HG03039 (cell line): ENCODE data around the gene ANKS1A.
"Not testable (repeated sequence)": the region's sequence is repeated elsewhere in the genome, so short reads cannot be mapped to it uniquely, and the experiment has no call there.

Experiments used
- ATAC-seq: cut with Tn5 transposase; IDR thresholded peaks from one replicate; pipeline ENCODE4 v1.9.1; 2021; ENCODE audit warnings: mild to moderate bottlenecking, moderate library complexity; ENCODE audit not compliant: unreplicated experiment

The ANKS1A gene

DNA sequence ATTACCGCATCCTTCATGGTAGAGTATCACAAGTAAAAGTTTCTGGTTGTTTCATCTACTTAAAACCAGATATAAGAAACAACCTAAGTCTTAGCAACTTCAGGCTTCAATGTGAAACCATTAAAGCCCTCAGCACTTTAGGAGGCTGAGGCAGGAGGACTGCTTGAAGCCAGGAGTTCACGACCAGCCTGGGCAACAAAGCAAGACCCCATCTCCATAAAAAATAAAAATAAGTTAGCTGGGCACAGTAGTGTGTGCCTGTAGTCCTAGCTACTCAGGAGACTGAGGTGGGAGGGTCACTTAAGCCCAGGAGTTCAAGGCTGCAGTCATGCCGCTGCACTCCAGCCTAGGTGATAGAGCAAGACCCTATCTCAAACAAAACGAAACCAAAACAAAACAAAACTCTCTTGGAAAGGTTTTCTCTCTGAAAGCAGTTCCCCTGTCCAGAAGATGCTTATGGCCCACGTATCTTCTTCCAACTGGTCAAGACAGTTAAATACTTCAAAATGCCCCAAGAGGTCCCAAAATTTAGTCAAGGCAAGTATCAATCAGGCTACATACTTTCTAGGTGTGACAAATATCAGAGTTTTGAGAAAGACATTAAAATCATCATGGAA is 11.1 kb upstream of the ANKS1A start:
- no peak for ATAC-seq

DNA sequence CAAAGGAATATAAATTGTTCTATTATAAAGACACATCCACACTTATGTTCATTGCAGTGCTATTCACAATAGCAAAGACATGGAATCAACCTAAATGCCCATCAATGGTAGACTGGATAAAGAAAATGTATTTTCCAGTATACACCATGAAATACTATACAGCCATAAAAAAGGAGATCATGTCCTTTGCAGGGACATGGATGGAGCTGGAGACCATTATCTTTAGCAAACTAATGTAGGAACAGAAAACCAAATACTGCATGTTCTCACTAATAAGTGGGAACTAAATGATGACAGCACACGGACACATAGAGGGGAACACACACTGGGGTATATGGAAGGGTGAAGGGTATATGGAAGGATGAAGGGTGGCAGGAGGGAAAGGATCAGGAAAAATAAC is 5.0 kb upstream of the ANKS1A start:
- not testable (repeated sequence) for ATAC-seq

DNA sequence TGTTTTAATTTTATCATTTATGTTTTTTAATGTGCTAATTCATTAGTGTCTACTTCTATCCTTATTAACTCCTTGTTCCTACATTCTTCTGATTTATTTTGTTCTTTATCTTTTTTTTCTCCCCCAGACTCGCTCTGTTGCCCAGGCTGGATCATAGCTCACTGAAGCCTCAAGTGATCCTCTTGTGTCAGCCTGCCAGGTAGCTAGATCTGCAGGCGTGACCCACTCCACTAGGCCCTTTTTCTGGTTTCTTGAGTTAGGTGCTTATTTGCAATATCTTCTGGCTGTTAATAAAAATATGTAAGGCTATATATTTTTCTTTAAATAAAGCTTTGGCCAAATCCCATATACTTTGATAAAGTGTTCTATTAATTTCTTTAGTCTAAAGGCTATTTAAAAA is 4.1 kb upstream of the ANKS1A start:
- no peak for ATAC-seq

DNA sequence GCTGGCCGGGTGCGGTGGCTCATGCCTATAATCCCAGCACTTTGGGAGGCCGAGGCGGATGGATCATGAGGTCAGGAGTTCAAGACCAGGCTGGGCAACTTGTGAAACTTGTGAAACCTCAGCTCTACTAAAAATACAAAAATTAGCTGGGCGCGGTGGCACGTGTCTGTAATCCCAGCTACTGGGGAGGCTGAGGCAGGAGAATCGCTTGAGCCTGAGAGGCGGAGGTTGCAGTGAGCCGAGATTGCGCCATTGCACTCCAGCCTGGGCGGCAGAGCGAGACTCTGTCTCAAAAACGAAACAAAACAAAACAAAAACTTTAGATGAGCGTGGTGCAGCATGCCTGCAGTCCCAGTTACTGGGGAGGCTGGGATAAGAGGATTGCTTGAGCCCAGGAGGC is 3.2 kb upstream of the ANKS1A start:
- ATAC-seq = not testable (repeated sequence)

DNA sequence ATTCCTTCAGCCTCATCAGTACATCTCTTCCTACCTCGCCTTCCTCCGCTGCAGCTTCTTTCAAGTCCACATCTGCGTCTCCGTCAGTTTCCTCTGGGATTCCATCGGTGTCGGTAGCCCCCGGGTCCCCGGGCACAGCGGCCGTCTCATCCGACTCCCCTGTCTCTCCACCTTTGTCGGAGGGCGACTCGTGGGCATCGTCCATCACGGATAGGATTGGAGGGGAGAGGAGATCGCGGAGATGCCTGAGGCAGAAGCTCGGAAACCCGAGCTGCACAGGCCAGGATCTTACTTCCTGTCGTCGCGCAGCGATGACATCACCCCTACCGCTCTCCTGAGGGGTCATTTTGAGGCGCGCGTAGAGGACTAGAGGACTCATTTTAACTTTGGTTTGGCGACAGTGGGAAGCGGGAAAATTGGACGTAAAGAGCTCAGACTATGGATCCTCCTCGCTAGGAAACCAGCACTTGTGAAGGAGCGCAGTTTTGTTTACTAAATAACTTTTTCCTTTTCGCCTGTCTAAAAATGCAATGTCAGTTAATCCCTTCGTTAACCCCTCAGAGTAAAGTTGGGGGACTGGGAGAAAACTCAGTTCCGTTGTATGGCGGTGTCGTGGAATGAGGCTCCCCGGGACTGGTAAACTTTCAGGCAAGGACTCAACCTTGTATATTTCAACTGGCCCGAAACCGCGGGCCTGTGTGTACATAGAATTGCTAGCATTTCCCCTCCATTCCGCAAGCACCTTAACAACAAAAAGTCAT is 1.1 kb upstream of the ANKS1A start, which contains the start of gene TAF11:
TAF11 (minus strand) TSS at position 290 of the 761 bp plus-strand sequence; CDS start at position 205, 85 bp downstream.
- peak; percentile 65 for ATAC-seq

DNA sequence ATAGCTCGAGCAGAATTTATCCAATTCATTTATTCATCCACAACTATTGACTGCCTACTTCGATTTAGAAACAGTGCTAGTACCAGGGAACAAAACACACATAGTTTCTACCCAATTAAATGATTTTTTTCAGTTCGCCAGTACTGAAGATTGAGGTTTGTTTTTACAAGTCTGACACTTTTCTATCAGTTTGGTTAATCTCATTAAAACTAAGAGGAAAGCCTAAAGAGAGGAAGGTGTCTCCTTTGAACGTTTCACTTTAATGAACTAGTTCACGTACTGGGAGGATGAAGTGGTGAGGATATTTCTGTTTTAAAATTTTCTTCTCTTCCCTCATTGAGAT is 570 bp upstream of the ANKS1A start:
- no peak for ATAC-seq

DNA sequence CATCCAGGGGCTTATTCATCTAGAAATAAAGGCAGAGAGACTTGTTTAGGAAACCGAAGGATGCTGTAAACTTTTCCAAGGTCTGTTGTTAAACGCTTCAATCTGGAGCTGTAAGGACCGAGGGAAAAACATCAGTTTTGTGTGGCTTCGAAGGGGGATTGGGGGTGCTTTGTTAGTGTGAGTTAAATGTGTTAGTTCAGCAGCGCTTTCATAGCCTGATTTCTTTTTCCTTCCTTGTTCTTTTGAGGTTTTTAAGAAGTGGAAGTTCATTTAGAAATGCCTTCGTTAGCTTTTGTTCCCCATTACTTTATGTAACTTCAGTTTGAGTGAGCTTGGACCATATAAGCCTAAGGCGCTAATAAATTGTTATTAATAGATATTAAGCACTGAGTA is 1.5 kb downstream of the ANKS1A start:
- ATAC-seq = no peak

DNA sequence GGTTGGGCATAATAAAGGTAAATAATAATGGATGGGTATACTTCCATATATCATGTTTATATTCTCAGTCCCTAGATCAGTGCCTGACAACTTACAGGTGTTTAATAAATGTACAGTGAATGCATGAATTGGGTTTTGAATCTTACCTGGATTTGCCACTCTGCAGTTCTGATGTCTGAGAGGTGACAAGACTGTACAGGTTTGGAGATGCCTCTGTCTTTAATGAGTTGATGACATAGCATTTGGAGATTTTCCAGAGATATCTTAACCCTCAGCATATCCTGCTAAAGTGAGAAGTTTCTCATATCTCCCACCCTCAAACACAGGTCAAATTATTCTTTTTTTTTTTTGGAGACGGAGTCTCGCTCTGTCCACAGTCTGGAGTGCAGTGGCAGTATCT is 2.2 kb downstream of the ANKS1A start:
- no peak for ATAC-seq

DNA sequence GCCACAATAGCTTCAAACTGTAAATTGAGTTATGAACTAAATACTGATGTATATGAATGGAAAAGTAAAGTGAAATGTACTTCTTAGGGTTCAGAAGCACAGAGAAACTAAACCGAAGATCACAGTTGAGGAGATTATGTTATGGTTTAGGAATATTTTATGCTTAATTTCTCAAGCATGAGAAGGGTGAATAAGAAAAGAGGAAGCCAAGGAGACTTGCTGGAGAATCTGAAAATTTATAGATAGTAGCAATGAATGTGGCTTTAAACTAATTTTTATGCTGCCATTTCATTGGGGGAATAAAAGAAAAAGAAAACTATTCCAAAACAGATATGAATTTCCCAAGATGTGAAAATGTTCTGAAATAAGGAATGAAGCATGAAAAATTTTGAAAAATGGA is 5.6 kb downstream of the ANKS1A start:
- ATAC-seq = no peak

DNA sequence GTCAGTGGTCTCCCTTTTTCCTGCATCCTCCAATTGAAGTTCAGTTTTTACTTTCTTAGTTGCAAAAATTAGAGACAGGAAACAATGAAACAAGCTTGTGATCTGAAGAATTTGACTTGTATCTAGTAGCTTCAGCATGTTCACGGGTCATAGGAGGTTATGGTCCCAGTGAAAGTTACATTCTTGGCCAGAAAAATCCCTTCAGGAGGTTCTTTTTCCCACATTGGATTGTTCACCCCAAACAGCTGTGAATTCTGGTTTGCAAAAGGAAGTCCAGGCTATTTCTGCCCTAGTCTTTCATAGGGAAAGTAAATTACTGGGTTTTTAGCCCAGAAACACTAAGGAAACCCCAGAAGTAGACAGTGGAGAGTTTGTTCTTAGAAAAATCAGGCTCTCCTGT is 8.1 kb downstream of the ANKS1A start:
- no peak for ATAC-seq

DNA sequence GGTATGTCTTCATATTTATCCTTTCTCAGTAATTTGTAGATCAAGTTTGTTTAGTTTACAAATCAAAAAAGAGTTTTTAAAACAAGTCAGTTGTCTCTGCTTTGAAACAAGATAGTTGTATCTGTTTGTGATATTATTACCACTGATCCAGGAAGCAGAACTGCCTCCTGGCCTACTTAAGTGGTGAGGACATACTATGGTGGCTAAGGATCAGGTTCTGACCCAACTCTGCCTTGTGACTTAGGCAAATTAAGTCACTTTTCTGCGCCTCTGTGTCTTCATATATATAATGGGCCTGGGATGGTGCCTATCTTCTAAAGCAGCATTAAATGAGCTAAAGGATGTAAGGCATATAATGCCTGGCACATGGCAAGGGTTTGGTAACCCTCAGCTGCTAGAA is 8.7 kb downstream of the ANKS1A start:
- ATAC-seq = no peak

DNA sequence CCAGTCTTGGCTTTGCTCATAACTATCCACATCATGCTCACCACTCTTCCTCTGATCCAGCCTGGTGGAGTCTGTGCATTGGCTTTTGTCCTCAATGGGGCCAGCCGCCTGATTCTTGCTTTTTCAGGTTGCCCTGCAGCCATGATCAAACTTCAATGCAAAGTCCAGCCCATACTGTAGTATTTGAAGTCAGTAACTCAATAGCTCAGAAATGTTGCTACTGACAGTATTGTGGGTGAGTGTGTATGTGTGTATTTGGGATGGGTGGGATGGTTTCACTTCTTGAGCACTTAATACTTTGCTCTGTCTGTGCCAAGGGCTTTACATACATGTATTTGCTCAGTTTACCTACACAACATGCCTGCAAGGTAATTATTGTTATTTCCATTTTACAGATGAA is 10.7 kb downstream of the ANKS1A start:
- not testable (repeated sequence) for ATAC-seq

DNA sequence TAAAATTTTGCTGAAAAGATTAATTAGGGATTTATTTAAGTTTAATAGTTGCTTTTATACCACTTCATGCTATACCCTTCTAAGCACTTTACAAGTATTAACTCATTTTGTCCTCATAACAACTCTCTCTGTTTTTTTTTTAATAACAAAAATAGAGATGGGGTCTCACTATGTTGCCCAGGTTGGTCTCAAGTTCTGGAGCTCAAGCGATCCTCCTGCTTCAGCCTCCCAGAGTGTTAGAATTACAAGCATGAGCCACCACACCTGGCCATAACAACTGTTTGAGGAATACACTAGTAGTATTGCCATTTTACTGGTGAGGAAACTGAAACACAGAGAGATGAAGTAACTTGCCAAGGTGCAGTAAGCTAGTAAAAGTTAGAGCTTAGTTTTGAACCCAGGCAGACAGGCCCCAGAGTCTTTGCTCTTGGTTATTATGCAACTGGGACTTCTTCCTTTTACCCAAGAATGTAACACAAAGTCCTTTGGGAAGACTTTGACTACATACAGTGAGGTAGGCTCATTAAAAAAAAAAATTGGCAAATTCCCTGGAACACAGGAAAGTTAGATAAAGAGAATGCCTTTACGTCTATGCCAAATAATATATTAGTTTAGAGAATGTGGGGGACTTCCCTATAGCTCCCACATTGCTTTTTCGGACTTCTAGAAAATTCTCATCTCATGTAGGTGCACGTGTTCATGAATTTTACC is 11.4 kb downstream of the ANKS1A start:
- no peak for ATAC-seq

DNA sequence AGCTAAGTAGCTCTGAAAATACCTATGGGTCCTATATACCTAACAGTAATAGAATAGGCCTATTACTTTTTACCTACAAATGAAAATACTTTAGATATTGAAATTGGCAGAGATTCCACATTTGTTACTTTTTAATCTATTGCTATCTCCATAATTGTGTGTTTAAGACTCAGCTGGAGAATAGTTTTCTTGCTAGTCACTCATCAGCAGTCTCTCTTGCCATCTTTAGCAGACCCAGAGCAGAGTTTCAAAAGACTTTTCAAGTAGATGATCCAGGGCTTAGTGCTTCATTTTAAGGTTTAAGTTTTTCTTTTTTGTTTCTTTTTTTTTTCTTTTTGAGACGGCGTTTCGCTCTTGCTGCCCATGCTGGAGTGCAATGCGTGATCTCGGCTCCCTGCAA is 12.9 kb downstream of the ANKS1A start:
- no peak for ATAC-seq

DNA sequence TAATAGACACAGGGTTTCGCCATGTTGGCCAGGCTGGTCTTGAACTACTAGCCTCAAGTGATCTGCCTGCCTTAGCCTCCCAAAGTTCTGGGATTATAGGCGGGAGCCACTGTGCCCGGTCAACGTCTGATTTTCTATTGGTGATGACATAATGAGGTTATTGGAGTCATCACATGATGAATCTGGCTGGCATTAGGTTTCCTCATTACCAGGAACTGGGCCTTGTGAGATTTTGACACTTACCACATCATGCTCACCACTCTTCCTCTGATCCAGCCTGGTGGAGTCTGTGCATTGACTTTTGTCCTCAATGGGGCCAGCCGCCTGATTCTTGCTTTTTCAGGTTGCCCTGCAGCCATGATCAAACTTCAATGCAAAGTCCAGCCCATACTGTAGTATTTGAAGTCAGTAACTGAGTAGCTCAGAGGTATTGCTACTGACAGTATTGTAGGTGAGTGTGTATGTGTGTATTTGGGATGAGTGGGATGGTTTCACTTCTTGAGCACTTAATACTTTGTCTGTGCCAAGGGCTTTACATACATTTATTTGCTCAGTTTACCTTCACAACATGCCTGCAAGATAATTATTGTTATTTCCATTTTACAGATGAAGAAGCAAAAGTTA is 16.0 kb downstream of the ANKS1A start:
- no peak for ATAC-seq

DNA sequence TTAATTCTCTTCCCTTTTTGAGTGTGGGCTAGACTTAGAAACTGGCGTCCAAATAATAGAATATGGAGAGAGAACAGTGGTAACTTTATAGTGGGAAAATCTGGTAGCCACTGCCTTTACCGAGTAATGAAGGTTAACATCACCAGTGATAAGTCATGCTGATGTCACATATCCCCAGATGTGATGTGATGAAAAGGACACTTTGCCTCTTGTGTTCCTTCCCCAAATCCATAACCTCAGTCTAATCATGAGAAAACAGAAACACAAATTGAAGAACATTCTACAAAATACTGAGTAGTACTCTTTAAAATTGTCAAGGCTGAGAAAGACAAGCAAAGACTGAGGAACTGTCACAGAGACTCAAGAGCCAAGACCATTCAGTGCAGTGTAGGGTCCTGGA is 17.8 kb downstream of the ANKS1A start:
- no peak for ATAC-seq

DNA sequence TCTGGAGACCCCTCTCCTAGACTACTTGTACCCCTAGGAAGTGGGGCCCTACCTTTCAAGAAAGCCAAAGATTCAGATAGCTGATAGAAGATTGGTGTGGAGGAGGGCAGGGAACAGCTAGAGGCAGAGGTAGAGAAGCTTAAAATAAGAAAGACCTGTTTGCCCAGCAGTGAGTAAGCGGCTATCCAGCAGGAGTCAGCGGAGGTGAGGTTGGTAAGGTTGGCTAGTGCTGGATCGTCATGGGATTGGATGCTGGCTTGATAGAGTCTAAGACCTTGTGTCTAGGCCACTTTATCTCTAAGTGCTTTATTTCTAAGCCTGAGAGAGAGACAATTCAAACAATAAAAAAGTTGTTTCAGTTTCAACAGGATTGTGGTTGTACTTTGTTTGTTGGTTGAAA is 19.1 kb downstream of the ANKS1A start:
- no peak for ATAC-seq

DNA sequence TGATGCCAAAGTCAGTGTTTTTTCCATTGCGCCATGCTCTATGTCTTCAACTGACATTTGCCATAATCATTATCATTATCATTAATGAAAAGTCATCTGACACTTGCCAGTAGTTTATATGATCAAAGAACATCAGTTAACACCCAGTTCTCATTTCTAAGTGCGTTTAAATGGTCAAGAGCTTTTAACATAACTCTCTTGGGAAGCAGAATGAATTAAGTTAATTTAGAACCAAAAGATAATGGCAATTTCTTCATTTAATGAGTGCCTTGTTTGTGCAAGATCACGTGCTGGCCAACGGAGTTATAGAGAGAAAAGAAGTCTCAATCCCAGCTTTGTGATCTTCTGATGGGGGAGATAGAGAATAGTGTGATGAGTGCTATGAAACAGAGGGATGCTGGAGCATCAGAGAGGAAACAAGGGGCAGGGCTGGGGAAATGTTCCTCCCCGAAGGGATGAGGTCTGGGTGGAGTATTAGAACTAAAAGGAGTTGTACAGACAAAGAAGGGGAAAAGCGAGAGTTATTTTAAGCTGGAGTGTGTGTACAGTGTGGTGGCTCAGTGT is 20.3 kb downstream of the ANKS1A start:
- no peak for ATAC-seq

DNA sequence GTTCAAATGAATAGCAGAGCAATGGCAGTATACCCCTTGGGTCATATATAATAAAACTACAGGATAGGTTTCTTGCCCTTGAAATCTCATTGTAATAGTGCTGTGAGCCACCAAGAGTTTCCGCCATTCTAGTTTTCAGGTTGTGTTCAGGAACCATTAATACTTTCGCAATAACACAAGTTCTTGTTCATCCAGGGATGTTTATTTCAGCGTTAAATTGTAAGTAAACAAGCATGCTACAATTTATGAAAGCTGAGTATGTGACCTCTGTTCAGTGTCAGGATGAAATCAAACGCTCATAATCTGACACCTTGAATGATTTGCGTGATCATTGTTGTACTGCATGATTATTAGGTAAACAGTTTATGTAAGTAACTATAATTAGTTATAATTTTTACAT is 22.8 kb downstream of the ANKS1A start:
- ATAC-seq = no peak

DNA sequence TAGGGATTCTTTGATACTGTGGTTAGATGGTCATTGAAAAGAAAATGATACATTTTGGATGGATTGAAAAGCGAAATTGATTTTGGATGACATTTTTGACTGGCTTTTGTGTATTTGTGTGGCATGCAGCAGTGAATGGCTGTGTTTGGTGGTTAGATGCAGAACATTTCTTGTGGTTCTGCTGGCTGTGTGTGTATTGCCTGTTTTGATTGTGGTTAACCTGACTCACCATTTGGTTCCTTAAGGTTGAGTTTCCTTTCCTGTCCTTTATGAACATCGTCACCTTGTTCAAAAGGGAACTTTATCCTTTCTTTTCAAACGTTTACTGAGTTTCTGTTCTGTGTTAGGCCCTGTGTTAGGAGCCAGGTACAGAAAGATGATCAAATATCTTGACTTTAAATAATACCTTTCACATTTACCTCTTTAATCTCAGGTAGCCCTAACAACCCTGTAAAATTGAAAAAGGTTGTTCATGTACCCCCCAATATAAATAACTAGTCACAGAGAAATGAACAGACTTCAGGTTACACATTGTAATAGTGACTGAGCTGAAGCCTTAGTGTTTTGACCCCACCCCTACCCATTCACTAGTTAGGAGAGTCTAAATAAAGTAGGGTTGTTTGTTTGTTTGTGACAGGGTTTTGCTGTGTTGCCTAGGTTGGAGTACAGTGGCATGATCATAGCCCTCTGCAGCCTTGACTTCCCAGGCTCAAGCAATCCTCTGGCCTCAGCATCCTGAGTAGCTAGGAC is 23.8 kb downstream of the ANKS1A start:
- ATAC-seq = no peak

DNA sequence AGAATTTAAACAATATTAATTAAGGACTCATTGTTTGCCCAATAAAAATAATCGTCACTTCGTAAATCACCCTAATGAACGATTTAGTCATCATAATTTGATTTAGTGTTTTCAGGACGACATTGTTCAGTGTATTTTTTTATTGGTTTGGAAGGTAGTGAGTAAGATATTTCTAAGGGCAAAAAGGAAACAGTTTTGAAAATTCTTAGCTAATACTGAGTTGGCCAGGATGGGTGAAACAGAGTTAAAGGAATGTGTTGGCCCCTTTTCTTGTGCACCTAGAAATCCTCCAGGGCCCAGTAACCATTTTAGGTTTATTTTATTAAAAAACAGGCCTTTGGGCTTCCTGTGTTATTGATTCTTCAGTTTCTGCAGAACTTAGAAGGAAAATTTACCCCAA is 25.3 kb downstream of the ANKS1A start:
- no peak for ATAC-seq
